Neural progenitor cell (in vitro differentiated cells): ENCODE measurements around the gene CD200R1L. TPM values are rescaled to one million over a fixed set of nuclear protein-coding genes. Genes with fewer than 3 reads are reported as not detected.
A peak's percentile ranks its signal among the peaks of the same experiment; 100 is the strongest.

ENCODE experiments used
- DNase-seq: peaks from one replicate; pipeline ENCODE4 v3.0.0-alpha.2; 2016; ENCODE audit warnings: low spot score
- H2AFZ ChIP-seq: fragments of 200-600 bp; sonication (generic); replicated peaks from 2 replicates; pipeline ENCODE4 v1.6.1; 2016; ENCODE audit warnings: antibody characterized with exemption
- H3F3A ChIP-seq: fragments of 200-600 bp; sonication (generic); 2 replicates; pipeline ENCODE4 v1.6.1; 2016; ENCODE audit warnings: antibody characterized with exemption, low read depth
- H3K27ac ChIP-seq: fragments of 200-600 bp; sonication (generic); 2 replicates; pipeline ENCODE4 v1.5.1; 2016; ENCODE audit warnings: mild to moderate bottlenecking
- H3K27me3 ChIP-seq: fragments of 200-600 bp; sonication (generic); 2 replicates; pipeline ENCODE4 v1.6.1; 2016; ENCODE audit warnings: mild to moderate bottlenecking, moderate library complexity
- H3K36me3 ChIP-seq: fragments of 200-600 bp; sonication (generic); 2 replicates; pipeline ENCODE4 v1.5.1; 2016
- H3K4me1 ChIP-seq: fragments of 200-600 bp; sonication (generic); 2 replicates; pipeline ENCODE4 v1.6.1; 2016; ENCODE audit warnings: mixed run types
- H3K4me2 ChIP-seq: fragments of 200-600 bp; sonication (generic); 2 replicates; pipeline ENCODE4 v1.6.1; 2016
- H3K4me3 ChIP-seq: fragments of 200-600 bp; sonication (generic); 2 replicates; pipeline ENCODE4 v1.5.1; 2016
- H3K79me2 ChIP-seq: fragments of 200-600 bp; sonication (generic); 2 replicates; pipeline ENCODE4 v1.6.1; 2016; ENCODE audit warnings: low read depth
- H3K9ac ChIP-seq: fragments of 200-600 bp; sonication (generic); 2 replicates; pipeline ENCODE4 v1.6.1; 2016
- H3K9me3 ChIP-seq: fragments of 200-600 bp; sonication (generic); 2 replicates; pipeline ENCODE4 v1.5.1; 2016; ENCODE audit warnings: low read depth
- H4K20me1 ChIP-seq: fragments of 200-600 bp; sonication (generic); 2 replicates; pipeline ENCODE4 v1.6.1; 2016; ENCODE audit warnings: low read depth
- H3K27ac Mint-ChIP-seq: 3 replicates; pipeline ENCODE4 v1.8.0; 2021; ENCODE audit warnings: mixed read lengths
- H3K27me3 Mint-ChIP-seq: 2 replicates; pipeline ENCODE4 v1.8.0; 2022; ENCODE audit warnings: low read depth, mild to moderate bottlenecking, inconsistent platforms, moderate library complexity, mixed read lengths; ENCODE audit not compliant: insufficient read depth
- H3K36me3 Mint-ChIP-seq: 3 replicates; pipeline ENCODE4 v1.8.0; 2021; ENCODE audit warnings: mixed read lengths
- H3K4me1 Mint-ChIP-seq: 3 replicates; pipeline ENCODE4 v1.8.0; 2021; ENCODE audit warnings: mixed read lengths
- H3K4me3 Mint-ChIP-seq: 3 replicates; pipeline ENCODE4 v1.8.0; 2021; ENCODE audit warnings: mild to moderate bottlenecking, moderate library complexity, mixed read lengths
- H3K9me3 Mint-ChIP-seq: 3 replicates; pipeline ENCODE4 v1.8.0; 2020; ENCODE audit warnings: mixed read lengths
- CTCF ChIP-seq: fragments of 200-600 bp; sonication (generic); IDR thresholded peaks from 2 replicates; pipeline ENCODE4 v1.5.1; 2017; ENCODE audit warnings: antibody characterized with exemption, mild to moderate bottlenecking
- EZH2 ChIP-seq: fragments of 200-600 bp; sonication (generic); IDR thresholded peaks from 2 replicates; pipeline ENCODE4 v1.6.1; 2017; ENCODE audit warnings: antibody characterized with exemption, mild to moderate bottlenecking, moderate library complexity
- EZH2phosphoT487 ChIP-seq: fragments of 200-600 bp; sonication (generic); IDR thresholded peaks from 2 replicates; pipeline ENCODE4 v1.6.1; 2017; ENCODE audit warnings: antibody characterized with exemption
- total RNA-seq: library from RNA; depleted of rRNA; stranded (reverse); fragments of >200 nt; gene quantifications from 2 replicates; pipeline ENCODE4 v1.2.3, GENCODE V29; 2015; ENCODE audit warnings: low replicate concordance

The CD200R1L gene
- total RNA-seq, 1 donor from 2014 or later = not detected

GRCh38 chr3:112767177-112767576, 79.5 kb downstream of the CD200R1L start:
- peak overlapping the region; percentile 50 for H2AFZ ChIP-seq
- Mint-ChIP-seq H3K9me3 (no peaks in the 10 kb centered on the region), H3K27ac (no peak overlapping the region)

More at GRCh38 chr3:112767177-112767576, 79.5 kb downstream of the CD200R1L start:
- H3K4me2 ChIP-seq = no peak overlapping the region
- no peak overlapping the region for H3K4me3 ChIP-seq
- TF ChIP-seq EZH2 (no peak), CTCF (no peak), EZH2phosphoT487 (no peak)
- H3F3A ChIP-seq = no peaks in the 10 kb centered on the region
- no peak overlapping the region for H3K9ac ChIP-seq
- H3K4me3 Mint-ChIP-seq = no peak overlapping the region
- H3K4me1 ChIP-seq = no peaks in the 10 kb centered on the region
- H4K20me1 ChIP-seq = no peaks in the 10 kb centered on the region
- peaks cover 7% of the 10 kb centered on the region for H3K4me1 Mint-ChIP-seq
- H3K27ac ChIP-seq = no peak overlapping the region
- no peaks in the 10 kb centered on the region for H3K27me3 ChIP-seq
- no peaks in the 10 kb centered on the region for H3K79me2 ChIP-seq
- H3K9me3 ChIP-seq = no peaks in the 10 kb centered on the region
- H3K27me3 Mint-ChIP-seq = no peaks in the 10 kb centered on the region
- no peaks in the 10 kb centered on the region for H3K36me3 Mint-ChIP-seq
- no peak for DNase-seq
- no peaks in the 10 kb centered on the region for H3K36me3 ChIP-seq

Other genes starting within 250 kb of the CD200R1L start
- gene CCDC80, start 205.7 kb downstream of the CD200R1L start, total RNA-seq = 14.7 and 21.5 TPM in 2 replicates
- not detected in 2 replicates for gene CD200R1, start 128.2 kb upstream of the CD200R1L start, total RNA-seq
- 30.9 and 32.9 TPM in 2 replicates for gene GTPBP8, start 144.1 kb upstream of the CD200R1L start, total RNA-seq